ENCODE data around the gene KCMF1. TPM values are rescaled to one million over a fixed set of nuclear protein-coding genes. Genes with fewer than 3 reads are reported as not detected.

The KCMF1 gene
- total and polyA plus RNA-seq, 10 of the 15 experiments (the other 5 are each of a cell fraction or from before 2014, with no cell fraction given): 8.4 to 124 (median 43.0) TPM

GRCh38 chr2:85022232-85022631 lies 51.3 kb downstream of the KCMF1 start:
- Histone ChIP-seq H3K36me3 (ENCODE audit: control insufficient read depth in 2 of 2, insufficient read depth in 2 of 2, low read length in 1 of 2) (peaks cover 0 to 3% of the 10 kb centered on the region in 2 experiments; a peak in 2 of 4 replicates), H3K4me2 (ENCODE audit: control insufficient read depth, insufficient read depth) (no peak overlapping the region), H3K4me1 (ENCODE audit: control insufficient read depth, insufficient read depth, low read length) (no peaks in the 10 kb centered on the region), H3K9me3 (replicated peaks; ENCODE audit: control insufficient read depth, insufficient read depth, low read length) (no peaks in the 10 kb centered on the region), H3K9ac (ENCODE audit: control insufficient read depth, insufficient read depth, low read length) (no peak overlapping the region), H4K20me1 (ENCODE audit: control insufficient read depth, insufficient read depth) (peaks cover 3% of the 10 kb centered on the region; the same call in 1 of the 2 replicates), H3K4me3 (no peak overlapping the region), H3K27ac (ENCODE audit: control insufficient read depth, insufficient read depth) (no peak overlapping the region), H3K27me3 (replicated peaks in 1 of 2; ENCODE audit: control insufficient read depth in 2 of 2, insufficient read depth in 2 of 2, low read length in 1 of 2) (no peaks in the 10 kb centered on the region), H2AFZ (ENCODE audit: control insufficient read depth, low read depth, low read length) (no peak overlapping the region), H3K79me2 (ENCODE audit: control insufficient read depth, insufficient read depth, low read length) (peaks cover 67% of the 10 kb centered on the region)
- RAD21 ChIA-PET (ENCODE audit: unreplicated experiment): no interaction called here
- BruUV-seq (replicated peaks): no TSS peak
- POLR2A ChIA-PET: interaction anchor here (1.2 kb wide), 1 partner anchor 13 kb away, joined by 5 read pairs; no protein-coding TSS in a partner anchor
- DNase-seq (ENCODE audit: low read depth, low spot score) (no peak), FAIRE-seq (no peak), ATAC-seq (no peak)
- SMC1A ChIA-PET (ENCODE audit: uncharacterized antibody, unreplicated experiment): interaction anchor here (0.8 kb wide), 1 partner anchor 37 kb away, joined by 3 read pairs; no protein-coding TSS in a partner anchor
- in situ Hi-C loops (cut with MboI): no loop called here
- TF ChIP-seq ASH2L (IDR thresholded peaks at IDR 0.05; ENCODE audit: borderline replicate concordance, low read depth) (no peak), ATF7 (IDR thresholded peaks at IDR 0.05; ENCODE audit: low read depth) (no peak), MYB (IDR thresholded peaks at IDR 0.05; ENCODE audit: borderline replicate concordance, low read depth, low read length) (no peak), CEBPB (IDR thresholded peaks at IDR 0.05; ENCODE audit: borderline replicate concordance in 1 of 2, low read depth in 2 of 2, low read length in 2 of 2) (no peak), IRF5 (IDR thresholded peaks at IDR 0.05; ENCODE audit: borderline replicate concordance) (no peak), ZNF217 (IDR thresholded peaks at IDR 0.05) (no peak), SP1 (IDR thresholded peaks at IDR 0.05; ENCODE audit: low read depth, low read length) (no peak), MTA3 (IDR thresholded peaks at IDR 0.05; ENCODE audit: borderline replicate concordance, low read length) (no peak), TBL1XR1 (IDR thresholded peaks at IDR 0.05; ENCODE audit: low read depth, low read length) (no peak), FOS (IDR thresholded peaks at IDR 0.05; ENCODE audit: borderline replicate concordance, extremely low read depth, insufficient read length) (no peak), PML (IDR thresholded peaks at IDR 0.05; ENCODE audit: low read length) (no peak), SPI1 (IDR thresholded peaks at IDR 0.05; ENCODE audit: borderline replicate concordance, insufficient read depth, low read depth, low read length) (no peak), E4F1 (IDR thresholded peaks at IDR 0.05; ENCODE audit: borderline replicate concordance, partially characterized antibody) (no peak), MEF2B (IDR thresholded peaks at IDR 0.05; ENCODE audit: partially characterized antibody, poor library complexity, severe bottlenecking) (no peak), YY1 (IDR thresholded peaks at IDR 0.05; ENCODE audit: low read depth, low read length) (no peak), ELK1 (IDR thresholded peaks at IDR 0.05; ENCODE audit: low read depth, low read length) (no peak), HDGF (IDR thresholded peaks at IDR 0.05) (no peak)
- intact Hi-C loops (cut with micrococcal nuclease; ENCODE audit: unreplicated experiment): no loop called here
- 97% methylated on average over 5 of the region's 5 CpGs for WGBS (ENCODE audit: insufficient coverage, insufficient replicate concordance, low lambda C conversion rate, missing lambda C conversion rate)
- CTCF ChIA-PET: no interaction called here
